GM04504 (cell line): ENCODE measurements around the gene MAP4.
A peak's percentile ranks its signal among the peaks of the same experiment; 100 is the strongest.
"Not testable (repeated sequence)": the region's sequence is repeated elsewhere in the genome, so short reads cannot be mapped to it uniquely, and the experiment has no call there.

ENCODE experiments used
- DNase-seq: peaks from one replicate; pipeline ENCODE4 v3.0.0-alpha.2; 2012; ENCODE audit warnings: low read depth

MAP4 gene

DNA sequence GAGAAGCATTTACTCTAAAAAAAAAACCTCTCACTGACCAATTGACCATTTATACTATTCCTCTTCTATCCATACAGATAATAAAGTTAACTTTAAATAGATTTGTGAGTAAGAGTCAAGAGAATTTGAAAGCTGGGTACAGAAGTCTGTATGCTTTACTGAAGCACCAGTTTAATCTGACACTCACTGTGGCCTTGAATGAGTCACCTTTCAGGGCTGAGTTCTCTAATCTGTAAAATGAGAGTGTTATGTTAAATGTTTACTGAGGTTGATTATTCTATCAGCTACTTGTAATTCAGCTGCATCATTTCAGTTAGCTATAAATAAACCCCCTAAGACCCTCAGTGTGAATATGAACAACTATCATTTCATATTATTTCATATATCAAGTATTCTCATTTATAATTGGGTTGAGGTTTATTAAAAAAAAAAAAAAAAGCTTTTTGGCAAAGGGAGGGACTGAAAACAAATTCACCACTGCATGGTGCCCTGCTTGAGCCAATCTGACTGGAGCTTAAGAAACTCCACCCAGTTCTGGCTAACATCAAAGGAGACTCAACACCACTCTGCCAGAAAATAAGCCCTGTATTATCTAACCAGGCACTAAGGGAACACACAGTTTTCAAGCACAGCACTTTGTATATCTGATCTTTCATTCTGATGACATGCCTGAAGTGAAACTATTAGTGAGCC, 2.8 kb downstream of the MAP4 start:
- peak; percentile 24 for DNase-seq

DNA sequence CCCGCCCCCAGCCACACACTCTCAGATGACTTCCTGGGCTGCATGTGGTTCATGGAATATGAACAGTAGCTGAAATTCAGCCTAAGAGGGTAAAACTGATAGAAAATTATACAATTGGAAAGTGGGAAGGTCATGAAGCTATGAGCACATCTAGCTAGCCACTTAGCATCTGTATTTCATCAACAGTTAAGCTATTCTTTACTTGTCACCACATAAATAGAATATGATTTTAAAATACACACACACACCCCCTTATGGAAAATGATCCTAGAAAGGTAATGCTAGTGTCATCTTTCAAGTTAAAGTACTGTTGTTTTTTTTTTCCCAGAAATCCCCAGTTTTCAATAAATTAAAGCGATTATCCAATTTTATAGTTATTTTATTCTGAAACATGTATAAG, 3.6 kb downstream of the MAP4 start:
- no peak for DNase-seq

GRCh38 chr3:48008066-48008465, 8.2 kb downstream of the MAP4 start:
- DNase-seq: not testable (repeated sequence)

GRCh38 chr3:48007361-48007760, 8.9 kb downstream of the MAP4 start:
- DNase-seq: not testable (repeated sequence)

GRCh38 chr3:48006794-48007193, 9.4 kb downstream of the MAP4 start:
- not testable (repeated sequence) for DNase-seq

DNA sequence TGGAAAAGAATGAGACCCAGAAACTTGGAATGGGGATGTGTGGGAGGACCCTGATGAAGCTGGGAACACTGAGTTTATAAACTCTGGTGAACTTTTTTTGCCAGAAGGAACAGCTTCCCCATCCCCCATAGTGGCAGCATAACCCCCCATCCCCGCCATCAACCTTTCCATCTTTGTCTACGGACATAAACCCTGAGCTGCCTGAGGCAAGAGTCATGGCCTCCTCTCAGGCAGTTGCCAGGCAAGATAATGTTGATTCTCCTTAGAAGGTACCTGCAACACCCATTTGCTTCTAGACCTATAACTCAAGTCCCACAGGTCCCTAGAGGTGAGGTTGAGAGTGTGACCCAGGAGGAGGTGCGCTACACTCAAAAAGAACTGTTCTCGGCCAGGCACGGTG, 11.5 kb downstream of the MAP4 start:
- no peak for DNase-seq

DNA sequence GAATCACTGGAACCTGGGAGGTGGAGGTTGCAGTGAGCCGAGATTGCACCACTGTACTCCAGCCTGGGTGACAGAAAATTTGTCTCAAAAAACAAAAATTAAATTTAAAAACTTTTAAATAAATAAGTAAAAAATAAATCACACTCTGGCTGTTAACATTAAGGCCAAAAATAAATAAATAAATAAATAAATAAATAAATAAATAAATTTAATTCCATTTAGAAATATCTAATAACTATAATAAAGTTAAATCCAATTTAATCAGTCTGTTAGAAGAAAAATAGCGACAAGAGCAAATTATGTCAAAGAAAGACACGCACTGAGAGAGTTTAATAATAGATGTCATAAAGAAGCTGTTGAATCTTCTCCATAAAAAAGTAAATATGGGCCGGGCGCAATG, 13.4 kb downstream of the MAP4 start:
- DNase-seq: no peak

DNA sequence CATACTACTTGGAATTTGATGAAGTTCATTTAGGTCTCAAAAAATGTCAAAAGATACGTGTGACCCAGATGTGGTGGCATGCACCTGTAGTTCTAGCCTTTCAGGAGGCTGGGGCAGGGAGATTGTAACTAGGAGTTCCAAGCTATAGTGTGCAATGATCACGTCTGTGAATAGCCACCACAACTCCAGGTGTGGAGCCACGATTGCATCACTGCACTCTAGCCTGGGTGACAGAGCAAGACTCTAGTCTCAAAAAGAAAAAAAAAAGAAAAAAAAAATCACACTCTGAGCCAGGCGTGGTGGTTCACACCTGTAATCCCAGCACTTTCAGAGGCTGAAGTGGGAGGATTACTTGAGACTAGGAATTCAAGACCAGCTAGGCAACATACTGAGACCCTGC, 14.2 kb downstream of the MAP4 start:
- DNase-seq: no peak

DNA sequence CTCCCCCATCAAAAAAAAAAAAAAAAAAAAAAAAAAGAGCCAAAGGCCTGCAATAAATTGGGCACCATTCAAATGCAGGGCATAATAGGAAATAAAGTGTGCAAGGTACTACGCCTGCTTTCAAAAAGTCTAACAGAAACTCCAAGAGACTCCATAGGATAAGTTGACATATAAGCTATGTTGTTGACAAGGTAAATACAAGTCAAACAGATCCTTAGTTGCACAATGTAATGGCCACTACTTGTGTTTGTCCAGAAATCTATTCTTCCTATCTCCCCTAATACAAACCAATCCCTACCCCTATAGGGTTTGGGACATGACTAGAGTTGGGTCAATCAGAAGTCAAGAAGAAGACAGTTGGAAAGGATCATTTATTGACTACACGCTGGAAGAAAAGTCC, 16.0 kb downstream of the MAP4 start:
- no peak for DNase-seq

- no peak for DNase-seq
Measured at GRCh38 chr3:47996440-47996839, 19.8 kb downstream of the MAP4 start.

GRCh38 chr3:47994180-47994579, 22.0 kb downstream of the MAP4 start:
- DNase-seq: no peak

DNA sequence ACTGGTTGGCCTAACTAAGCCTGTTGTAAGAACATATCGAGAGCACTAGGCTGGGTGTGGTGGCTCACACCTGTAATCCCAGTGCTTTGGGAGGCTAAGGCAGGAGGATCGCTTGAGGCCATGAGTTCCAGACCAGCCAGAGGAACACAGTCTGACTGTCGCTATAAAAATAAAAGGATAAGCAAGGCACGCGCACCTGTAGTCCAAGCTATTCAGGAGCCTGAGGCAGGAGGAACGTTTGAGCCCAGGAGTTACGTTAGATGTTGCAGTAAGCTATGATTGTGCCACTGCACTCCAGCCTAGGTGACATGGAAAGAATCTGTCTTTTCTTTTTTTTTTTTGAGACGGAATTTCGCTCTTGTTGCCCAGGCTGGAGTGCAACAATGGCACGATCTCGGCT, 24.9 kb downstream of the MAP4 start:
- DNase-seq: no peak

GRCh38 chr3:47989981-47990440, 26.2 kb downstream of the MAP4 start:
- DNase-seq: peak; percentile 83

- DNase-seq: no peak
Measured at GRCh38 chr3:47985381-47985780, 30.8 kb downstream of the MAP4 start.

DNA sequence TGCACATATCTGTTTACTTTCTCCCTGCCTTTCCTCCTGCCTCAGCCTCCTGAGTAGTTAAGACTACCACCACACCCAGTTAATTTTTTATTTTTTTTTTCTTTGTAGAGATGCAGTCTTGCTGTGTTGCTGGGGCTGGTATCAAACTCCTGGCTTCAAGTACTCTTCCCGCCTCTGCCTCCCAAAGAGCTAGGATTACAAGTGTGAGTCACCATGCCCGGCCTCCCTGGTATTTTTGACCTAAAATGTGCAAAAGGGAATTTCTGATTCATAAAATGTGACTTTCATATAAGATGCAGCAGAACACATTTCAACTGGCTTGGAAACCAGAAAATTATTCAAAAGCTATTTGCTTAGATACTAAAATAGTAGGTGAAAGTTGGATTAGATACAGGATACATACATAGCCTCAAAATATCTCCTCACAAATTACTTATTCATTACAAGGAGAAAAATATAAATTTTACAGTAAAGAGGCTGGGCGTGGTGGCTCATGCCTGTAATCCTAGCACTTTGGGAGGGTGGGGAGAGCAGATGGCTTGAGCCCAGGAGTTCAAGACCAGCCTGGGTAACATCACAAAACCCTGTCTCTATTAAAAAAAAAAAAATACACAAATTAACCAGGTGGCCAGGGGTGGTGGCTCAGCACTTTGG, 32.0 kb downstream of the MAP4 start:
- DNase-seq: peak; percentile 55

DNA sequence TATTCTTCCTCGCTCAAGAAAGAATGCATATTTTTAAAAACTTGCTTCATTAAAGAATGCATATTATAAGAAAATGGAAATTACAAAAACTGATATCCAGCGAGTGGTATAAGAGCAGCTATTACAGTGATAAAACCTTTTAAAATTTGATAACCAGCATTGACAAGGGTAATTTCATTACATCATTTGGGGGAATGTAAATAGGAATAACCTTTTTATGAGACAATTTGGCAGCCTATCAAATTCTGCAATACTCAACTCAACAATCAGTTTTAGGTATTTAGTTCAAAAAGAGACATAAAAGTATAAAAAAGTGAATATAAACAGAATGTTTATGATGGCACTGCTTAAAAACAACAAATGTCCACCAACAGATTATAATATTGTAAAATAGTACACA, 35.4 kb downstream of the MAP4 start:
- no peak for DNase-seq

GRCh38 chr3:47979070-47979469, 37.1 kb downstream of the MAP4 start:
- no peak for DNase-seq

- no peak for DNase-seq
Measured at GRCh38 chr3:47978386-47978785, 37.8 kb downstream of the MAP4 start.

- DNase-seq: no peak
Measured at GRCh38 chr3:47976135-47976732, 40.0 kb downstream of the MAP4 start.

DNA sequence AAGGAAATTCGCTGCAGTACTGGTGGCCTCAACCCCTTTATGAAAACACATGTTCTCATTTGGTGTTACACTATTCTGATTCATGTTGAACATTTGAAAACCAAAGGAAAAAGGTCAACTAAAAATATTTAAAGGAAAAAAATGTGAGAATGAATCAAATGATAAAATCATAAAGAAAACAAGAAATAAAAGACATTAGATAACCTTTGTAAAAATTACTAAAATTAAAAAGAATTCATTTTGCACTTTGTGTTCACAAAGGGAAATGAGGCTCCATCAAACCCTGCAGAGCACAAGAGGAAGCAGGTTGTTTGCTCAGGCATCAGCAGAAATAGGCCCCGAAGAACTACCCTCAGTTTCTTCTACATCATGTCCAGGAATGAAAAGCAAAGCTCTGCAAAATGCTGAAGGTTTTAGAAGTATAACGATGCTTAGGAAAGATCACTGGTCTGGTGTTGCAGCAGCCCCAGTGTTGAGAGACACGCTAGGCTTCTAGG, 41.2 kb downstream of the MAP4 start:
- no peak for DNase-seq

- DNase-seq: no peak
Measured at GRCh38 chr3:47971081-47971480, 45.1 kb downstream of the MAP4 start.

- DNase-seq: no peak
Measured at GRCh38 chr3:47964740-47965139, 51.5 kb downstream of the MAP4 start.
